GM19468 (cell line): Measurements from ENCODE around the gene TSN.

Experiments
- ATAC-seq: cut with Tn5 transposase; IDR thresholded peaks from one replicate; pipeline ENCODE4 v1.9.1; 2021; ENCODE audit warnings: mild to moderate bottlenecking, moderate library complexity, moderate number of reproducible peaks; ENCODE audit not compliant: unreplicated experiment; ENCODE audit errors: extremely low read depth

The TSN gene

DNA sequence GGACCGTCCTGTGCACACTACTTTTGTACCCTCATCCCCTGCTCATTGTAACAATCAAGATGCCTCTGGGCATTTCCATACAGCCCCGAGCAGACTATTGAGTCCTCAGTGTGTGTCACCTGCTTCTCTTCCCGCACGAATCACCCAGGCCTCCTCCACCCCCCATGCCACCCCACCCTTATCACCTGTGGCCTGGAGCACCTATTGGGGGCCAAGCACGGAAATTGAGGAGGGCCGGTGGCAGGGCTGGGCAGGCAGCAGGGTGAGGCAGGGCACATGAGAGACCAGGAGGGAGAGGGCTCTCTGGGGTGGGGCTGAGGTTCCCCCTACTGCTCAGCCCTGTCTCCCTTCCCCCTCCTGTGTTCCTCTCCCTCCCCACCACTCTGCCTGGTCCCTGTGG is 14.5 kb upstream of the TSN start:
- ATAC-seq: no peak

DNA sequence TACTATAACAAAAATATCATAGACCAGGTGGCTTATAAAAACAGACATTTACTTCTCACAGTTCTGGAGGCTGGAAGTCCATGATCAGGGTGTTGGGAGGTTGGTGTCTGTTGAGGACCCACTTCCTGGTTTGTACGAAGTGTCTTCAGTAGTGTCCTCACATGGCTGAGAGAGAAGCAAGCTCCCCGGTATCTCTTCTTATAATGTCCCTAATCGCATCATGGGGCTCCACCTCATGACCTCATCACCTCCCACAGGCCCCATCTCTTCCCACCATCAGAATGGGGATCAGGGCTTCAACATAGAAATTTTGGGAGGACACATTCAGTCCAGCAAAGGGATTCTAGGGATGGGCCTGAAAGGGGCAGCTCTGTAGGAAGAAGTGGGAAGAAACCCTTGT is 14.0 kb upstream of the TSN start:
- ATAC-seq: no peak

DNA sequence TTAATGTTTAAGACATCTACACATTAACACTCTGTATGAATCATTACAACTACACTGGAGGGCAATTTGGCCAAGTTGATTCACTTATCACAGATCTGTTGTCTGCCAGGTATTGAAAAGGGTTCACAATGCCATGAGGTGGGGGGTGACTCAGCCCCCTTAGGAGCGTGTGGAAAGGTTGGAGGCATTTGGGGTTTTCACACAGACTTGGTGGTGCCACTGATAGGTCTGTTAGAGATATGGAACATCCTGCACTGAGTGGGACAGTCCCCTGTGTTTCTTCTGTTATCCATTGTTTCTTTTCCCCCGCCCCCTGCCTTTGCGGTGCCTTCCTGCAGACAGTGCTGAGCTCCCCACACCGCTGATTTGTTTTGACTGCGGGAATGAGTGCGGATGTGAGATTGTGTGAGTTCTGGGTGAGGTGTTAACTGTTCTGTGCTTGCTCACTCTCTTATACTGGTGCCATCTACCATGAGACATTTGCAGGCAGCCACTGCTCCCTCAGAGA is 9.3 kb upstream of the TSN start:
- no peak for ATAC-seq

DNA sequence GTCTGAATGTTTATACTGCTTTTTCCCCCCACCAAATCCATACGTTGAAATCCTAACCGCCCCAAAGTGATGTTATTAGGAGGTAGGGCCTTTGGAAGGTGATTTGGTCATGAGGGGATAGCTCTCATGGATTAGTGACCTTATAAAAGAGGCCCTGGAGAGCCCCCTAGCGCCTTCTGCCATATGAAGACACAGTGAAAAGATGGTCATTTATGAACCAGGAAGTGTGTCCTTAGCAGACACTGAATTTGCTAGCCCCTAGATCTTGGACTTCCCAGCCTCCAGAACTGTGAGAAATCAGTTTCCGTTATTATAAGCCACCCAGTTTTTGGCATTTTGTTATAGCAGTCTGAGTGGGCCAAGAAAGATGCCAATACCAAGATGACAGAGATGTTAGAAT is 7.2 kb upstream of the TSN start:
- ATAC-seq: no peak

DNA sequence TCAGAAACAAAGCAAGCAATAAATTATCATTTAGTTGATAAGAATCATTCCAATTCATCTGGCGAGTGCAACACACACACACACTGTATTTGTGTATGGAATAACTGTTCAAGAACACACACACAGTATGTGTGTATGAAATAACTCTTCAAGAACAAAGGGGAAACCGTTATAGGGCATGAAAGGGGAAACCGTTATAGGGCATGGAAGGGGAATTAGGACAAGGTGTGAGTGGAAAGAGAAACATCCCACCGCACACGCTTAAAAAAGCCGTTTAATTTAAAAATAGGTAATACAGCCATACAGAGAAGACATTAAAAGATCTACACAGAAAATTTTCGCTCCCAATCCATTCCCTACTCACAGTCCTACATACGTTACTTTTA is 607 bp upstream of the TSN start:
- ATAC-seq: no peak

DNA sequence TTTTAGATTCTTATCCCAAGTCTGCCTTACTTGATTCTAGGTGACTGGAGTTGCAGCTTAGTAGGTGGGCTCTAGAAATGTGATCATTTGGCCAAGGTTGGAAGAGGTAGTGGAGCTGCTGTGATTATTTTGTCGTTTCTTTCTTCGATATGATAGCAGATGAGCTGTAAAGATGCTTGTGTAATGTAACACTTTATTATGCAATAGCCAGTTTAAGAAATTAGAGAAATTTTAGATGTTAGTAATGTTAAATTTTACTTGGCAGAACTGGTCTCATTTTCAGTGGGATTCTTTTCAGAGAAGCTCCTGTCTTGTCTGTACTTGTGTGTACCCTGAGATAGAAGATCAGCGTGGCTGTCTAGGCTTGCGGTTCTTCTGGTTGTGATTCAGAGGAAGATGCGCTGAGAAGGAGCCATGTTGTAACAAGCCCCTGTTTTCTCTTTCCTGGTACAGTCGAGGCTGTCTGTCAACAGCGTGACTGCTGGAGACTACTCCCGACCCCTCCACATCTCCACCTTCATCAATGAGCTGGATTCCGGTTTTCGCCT is 9.3 kb downstream of the TSN start:
- ATAC-seq: no peak

DNA sequence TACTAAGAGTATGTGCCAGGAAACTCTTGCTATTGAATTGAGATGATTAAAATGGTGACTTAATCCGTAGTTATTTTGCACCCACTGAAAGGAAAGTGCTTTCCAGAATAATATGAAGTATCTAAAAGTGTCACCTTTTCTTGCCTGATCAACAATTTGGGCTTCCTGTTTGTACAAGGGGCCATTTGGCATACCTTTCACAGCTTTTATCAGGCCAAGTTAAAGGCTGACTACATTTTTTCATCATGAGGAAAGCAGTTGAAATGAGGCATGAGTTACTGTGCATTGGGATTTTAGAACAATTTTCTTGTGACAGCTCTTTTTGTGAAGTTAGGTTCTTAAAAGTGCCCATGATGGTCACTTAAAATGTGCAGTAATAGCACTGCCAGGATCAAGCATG is 11.2 kb downstream of the TSN start:
- ATAC-seq: no peak

DNA sequence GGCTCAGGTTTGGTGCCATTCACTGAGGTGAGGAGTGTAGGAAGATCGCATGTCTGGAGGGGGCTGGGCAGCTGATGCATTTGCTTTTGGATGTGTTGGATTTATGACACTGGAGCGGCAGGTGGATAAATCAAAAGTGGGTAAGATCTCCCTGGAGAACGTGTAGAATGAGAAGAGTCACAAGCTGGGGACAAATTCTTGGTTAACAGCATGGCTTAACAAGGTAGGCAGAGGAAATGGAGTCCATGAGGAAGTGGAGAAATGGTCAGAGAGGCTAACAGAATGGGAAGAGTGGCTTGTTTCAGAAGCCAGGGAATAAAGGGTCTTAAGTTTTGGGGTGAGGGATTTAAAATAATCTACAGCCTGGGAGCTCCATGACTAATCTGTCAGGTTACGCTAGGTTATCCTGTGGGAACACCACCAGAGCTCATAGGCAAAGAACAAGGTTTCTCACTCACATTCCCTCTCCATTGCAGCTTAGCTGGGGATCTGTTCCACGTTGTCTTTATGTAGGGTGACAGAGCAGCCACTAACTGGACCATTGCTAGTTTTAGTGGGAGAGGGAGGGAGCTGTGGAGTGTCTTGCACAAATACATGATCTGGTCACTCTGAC is 12.8 kb downstream of the TSN start:
- ATAC-seq: no peak

DNA sequence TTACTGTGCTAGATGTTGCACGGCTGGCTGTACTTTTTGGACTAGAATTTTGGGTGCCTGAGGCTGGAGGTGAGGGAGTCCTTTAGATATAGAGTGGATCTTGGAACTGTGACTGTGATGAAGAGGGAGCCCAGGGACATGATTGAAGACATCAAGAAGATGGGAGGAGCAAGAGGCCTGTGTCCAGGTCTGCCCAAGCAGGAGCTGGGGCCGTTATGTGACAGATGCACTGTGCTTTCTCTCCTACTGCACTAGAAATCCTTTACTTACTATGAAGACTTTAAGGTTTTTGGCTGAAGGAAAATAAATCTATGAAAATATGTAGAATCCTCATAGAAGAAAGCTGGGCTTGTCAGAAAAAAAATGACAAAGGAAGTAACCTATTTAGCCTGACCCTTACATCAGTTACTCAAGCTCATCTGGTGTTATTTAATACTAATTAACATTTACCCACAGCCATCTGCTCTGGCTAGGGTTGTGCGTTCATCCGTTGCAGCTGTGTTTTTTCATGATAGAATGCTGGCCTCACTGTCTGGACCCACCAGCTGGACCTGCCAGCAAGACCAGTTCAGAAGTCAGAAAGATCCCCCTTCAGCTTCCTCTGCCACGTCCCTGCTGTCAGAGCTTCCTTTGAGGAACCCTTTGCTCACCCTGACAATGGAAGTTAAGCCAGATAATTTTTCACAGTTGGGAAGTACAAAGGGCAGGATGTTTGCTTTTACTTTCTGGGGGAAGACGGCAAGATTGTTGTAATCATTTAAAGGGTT is 16.7 kb downstream of the TSN start:
- ATAC-seq: no peak

DNA sequence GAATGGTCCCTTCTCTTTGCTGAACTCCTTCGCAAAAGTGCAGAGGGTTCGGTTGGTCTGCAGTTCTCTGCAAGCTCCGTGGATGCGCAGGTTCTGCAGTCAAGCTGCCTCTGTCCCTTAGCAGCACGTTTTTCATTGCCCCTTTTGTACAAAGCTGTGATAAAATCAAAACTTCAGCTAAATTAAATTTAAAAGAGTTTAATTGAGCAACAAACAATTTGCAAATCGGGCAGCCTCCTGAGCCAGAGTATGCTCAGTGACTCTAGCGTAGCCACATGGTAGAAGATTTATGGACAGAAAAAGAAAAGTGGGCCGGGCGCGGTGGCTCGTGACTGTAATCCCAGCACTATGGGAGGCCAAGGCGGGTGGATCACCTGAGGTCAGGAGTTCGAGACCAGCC is 18.8 kb downstream of the TSN start:
- no peak for ATAC-seq

DNA sequence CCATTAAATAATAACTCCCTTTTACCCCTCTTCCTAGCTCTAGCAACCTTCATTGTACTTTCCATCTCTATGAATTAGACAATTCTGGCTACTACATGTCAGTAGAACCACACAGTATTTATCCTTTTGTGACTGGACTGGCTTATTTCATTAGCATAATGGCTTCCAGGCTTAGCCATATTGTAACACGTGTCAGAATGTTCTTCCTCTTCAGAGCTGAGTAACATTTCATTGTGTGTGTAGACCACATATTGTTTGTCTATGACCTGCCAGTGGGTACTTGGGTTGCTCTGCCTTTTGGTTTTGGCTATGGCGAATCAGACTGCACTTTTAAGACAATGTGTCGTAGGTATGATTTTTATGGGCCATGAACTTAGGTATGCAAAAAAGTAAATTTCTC is 20.9 kb downstream of the TSN start:
- no peak for ATAC-seq

DNA sequence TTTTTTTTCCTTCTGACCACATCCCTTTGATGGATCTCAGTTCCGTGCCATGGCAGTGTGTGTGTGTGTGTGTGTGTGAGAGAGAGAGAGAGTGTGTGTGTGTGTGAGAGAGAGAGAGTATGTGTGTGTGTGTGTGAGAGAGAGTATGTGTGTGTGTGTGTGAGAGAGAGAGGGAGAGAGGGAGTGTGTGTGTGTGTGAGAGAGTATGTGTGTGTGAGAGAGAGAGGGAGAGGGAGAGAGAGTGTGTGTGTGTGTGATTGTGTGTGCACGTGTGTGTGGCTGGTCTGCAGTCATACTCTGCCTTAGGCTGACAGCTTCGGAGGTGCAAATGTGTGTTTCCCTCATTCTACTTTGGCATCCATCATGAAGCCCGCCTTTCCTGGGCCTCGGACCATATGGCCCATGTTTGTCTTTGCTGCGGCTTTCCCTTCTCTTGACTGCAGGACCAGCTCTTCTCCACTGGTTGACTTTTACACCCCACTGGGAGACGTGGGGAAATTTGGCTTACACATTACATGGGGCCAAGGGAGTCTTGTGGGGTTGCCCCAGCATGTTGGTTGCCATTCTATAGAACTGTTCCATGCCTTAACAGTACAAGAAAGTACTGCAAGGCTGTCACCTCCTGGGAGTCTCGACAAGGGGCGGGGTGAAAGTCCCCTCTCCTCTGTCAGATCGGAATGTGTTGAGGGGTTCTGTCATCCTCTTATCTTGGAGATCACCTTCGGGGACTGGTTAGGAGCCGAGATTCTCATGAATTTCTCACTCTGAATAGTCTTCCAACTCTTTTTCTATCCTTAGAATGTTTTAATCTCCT is 21.6 kb downstream of the TSN start:
- ATAC-seq: no peak

DNA sequence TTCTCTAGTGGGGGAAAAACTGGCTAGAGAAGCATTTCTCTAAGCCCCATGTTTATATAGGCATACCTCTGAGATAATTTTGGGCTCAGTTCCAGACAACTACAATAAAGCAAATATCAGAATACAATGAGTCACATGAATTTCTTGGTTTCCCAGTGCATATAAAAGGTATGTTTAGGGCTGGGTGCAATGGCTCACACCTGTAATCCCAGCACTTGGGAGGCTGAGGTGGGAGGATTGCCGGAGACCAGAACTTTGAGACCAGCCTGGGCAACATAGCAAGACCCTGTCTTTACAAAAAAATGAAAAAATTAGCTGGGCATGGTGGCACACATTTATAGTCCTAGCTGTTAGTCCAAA is 22.2 kb downstream of the TSN start:
- ATAC-seq: no peak

DNA sequence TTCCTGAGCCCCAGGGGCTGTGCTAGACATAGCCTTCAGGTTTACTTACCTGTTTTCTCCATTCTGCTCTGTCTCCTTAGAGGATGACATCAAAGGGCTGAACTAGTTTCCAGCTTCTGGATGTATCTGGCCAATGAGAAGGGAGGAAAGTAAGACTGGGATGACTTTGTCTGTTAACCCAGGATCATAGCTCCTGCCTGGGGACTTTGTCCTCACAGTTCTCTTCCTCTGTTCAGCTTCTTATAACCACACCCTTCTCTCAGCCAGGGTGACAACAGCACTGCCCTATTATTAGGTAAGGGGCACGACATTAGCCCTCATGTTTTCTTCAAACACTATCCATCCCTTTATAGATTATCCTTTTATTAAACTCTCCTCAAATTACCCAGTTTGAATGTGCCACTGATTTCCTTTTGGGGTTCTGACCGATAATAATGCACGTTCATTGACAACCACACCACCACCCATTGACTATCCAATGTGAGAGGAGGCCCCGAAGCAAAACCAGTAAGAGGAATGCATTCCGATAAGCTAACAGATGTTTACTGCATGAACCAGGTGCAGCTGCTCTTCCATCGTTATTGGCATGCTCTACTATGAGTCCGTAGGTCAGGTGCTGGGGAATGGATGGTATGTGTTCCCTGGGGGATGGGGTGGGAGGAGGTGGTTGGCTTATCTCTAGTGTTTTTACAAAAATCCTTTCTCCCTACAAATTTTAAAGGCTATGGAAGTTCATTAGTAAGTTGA is 23.5 kb downstream of the TSN start:
- no peak for ATAC-seq

DNA sequence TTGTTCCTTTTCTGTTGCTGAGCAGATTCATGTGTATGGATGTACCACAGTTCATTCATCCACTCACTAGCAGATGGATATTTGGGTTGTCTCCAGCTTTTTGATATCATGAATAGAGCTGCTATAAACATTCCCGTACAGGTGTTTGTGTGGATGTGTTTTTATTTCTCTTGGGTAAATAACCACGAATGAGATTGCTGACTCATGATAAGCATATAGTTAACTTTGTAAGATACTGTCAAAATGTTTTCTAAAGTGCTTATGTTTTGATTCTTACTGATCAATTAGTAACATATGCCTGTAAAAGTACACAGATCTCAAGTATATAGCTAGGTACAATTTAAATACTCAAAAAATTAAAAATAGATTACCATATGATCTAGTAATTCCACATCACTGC is 27.7 kb downstream of the TSN start:
- ATAC-seq: no peak

DNA sequence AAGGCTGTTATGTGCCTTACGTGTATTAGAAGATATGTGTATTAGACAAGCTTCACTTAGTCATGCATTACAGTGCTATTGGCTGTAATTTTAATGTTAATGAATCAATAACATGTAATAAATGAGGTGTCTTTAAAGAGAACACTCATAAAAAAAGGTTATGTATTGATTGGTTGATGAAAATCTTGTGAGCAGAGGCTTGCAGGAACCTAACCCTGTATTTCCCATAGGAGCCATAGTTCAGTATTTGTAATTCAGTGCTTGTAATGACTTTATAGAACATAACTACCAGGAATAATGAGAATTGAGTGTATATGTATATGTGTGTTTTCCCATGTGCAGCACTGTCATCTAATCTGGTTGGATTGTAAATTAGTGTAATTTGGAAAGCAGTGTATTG is 33.2 kb downstream of the TSN start:
- ATAC-seq: no peak

DNA sequence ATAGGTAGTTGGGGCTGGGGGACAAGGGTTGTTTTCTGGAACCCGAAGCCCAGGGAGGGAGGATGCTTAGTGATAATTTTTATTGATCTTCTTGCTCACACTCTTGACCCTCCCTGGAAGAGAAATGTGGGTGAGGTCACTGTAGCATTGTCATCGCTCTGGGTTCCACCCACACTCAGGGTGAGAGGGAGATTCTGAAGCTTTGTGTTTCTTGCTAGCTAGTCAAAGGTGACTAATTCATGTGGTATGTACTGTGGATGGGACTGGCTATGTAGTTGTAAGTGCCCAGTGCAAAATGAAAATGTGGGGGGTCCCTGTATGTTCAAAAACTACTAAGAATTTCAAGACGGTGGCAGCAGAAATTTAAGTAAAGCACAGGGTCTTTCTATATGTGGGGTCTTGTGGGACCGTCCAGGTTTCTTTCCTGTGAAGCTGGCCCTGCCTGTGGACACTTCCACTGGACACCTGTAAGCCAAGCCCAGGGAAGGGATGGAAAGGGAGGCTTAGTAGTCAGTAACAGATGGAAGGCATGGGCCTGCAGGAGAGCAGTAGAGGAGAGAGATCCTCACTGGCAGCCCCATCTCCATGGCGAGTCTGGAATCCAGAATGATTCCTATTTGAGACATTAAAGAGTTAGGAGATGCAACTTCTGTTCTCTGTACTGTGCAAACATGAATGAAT is 35.0 kb downstream of the TSN start:
- no peak for ATAC-seq

DNA sequence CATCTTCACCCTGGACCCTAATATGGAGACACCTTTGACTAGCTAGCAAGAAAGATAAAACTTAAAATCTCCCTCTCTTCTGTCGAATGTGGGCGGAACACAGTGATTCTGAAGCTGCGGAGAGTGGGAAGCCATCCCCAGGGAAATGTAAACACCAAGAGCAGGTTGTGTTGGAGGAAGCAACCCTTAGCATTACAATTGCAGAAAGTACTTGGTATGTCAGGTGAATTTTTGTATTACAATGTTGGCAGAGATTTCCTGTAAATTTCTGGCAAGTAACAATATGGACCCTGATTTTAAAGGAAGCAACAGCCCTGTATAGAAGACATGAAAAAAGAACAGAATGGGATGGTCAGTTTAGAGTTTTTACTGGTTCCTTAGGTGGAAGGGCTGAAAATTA is 35.8 kb downstream of the TSN start:
- ATAC-seq: no peak

DNA sequence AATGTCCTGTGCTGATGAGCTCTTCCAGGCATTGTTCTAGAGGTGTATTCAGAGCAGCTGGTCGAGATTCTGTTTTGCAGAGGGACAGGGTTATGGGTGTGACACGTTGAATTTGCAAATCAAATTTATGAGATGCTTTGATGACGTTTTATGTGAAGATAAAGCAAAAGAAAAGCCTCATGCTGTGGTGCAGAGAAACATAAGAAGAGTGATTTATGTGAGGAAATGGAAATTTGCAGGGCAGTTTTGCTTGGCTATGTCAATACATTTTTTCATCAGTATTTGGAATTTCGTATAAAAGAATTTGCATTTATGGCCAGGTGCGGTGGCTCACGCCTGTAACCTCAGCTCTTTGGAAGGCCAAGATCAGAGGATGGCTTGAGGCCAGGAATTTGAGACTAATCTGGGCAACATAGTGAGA is 36.4 kb downstream of the TSN start:
- ATAC-seq: no peak

DNA sequence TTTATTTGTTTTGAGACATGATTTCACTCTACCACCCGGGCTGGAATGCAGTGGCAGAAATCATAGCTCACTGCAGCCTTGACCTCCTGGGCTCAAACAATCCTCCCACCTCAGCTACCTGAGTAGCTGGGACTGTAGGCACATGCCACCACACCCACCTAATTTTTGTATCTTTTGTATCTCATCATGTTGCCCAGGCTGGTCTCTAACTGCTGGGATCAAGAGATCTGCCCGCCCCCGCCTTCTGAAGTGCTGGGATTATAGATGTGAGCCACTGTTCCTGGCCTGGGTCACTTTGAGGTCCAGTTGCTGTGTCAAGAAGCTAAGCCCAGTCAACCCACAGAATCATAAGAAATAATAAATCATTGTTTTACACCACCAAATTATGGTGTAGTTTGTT is 38.4 kb downstream of the TSN start:
- no peak for ATAC-seq
